ENCODE data around the gene OTOF.
A peak's percentile ranks its signal among the peaks of the same experiment; 100 is the strongest.

Gene OTOF

GRCh38 chr2:26477911-26478253 is at the start of gene OTOF:
Gene OTOF (minus strand): TSS chr2:26478124.
- no peak for DNase-seq (ENCODE audit: low spot score)

DNA sequence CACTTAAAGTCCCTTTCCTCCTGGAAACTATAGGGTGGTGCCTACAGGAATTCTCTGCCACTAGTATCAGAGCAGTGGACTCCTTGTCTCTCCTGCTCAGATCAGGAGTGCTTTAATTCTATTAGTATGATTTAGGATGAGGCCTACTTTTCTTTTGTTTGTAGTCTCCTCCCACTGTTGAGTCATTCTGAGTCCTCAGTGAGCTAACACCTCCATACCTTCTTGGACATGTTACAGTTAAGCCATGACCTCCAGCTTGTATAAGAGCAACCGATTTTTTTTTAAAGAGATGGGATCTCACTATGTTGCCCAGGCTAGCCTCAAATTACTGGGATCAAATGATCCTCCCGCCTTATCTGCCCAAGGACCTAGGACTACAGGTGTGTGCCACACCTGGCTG is 48.7 kb upstream of the OTOF start:
- DNase-seq (ENCODE audit: low spot score), result no peak

- no peak for DNase-seq (ENCODE audit: low spot score)
Observed at GRCh38 chr2:26526105-26526504, 48.2 kb upstream of the OTOF start.

GRCh38 chr2:26523750-26524149 is 45.8 kb upstream of the OTOF start:
- no peak for DNase-seq (ENCODE audit: low spot score)

GRCh38 chr2:26522751-26523171 is 44.8 kb upstream of the OTOF start:
- no peak for DNase-seq (ENCODE audit: low spot score)

- no peak for DNase-seq (ENCODE audit: low spot score)
Observed at GRCh38 chr2:26522325-26522724, 44.4 kb upstream of the OTOF start.

- DNase-seq (ENCODE audit: low spot score), result no peak
Observed at GRCh38 chr2:26521913-26522180, 43.9 kb upstream of the OTOF start.

GRCh38 chr2:26521054-26521912 is 43.4 kb upstream of the OTOF start:
- no peak for DNase-seq (ENCODE audit: low spot score)

- no peak for DNase-seq (ENCODE audit: low spot score)
Observed at GRCh38 chr2:26520148-26520449, 42.2 kb upstream of the OTOF start.

DNA sequence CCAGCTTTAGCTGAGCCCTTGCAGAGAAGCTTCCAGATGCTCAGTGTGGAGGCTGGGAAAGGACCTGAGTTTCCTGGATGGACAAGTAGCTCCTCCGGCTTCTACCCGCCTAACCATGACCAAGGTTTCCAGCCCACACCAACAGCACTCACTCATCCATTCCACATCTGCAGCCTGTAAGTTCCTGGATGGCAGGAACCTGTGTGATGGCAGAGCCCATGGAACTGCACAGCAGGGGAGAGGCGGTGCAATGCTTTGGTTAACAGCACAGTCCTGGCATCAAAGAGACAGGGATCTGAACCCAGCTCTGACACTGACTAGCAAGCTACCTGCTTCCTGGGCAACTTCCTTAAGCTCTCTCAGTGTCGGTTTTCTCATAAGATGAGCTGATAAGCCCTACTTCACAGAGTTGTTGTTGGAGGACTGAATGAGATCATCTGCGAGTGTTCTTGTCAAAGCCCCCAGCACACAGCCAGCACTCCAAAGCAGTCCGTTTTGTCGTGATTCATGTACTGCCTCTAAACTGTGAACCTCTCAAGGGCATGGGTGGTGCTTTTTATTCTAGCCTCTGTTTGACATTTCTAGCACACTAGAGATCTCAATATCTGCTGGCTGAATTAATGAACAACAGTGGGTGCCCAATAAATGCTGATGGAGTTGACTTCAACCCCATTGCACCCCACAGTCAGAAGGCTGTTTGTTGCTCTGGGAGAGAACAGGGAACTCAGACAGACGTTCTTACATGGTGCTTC is 41.6 kb upstream of the OTOF start:
- no peak for DNase-seq (ENCODE audit: low spot score)

- DNase-seq (ENCODE audit: low spot score), result no peak
Observed at GRCh38 chr2:26516781-26517180, 38.9 kb upstream of the OTOF start.

DNA sequence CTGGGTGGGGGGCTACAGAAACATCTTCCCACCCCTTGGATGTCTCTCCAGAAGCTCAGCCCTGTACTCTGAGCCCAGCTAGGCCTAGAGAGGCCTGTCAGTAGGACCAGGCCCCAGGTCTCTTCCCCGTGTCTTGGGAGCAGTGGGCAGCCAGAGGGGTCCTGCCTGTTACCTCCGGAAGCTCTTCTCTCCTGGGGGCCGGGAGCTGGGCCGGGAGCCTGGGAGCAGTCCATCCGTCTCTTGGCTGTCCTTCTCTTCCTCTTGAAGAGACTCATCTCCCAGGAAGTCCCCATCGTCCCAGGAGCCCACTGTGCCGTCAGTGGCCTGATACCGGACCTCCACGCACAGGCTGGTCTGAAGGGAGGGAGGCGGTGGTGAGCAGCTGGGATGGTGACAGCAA is 38.3 kb upstream of the OTOF start:
- DNase-seq (ENCODE audit: low spot score), result no peak

- DNase-seq (ENCODE audit: low spot score), result no peak
Observed at GRCh38 chr2:26515771-26516170, 37.8 kb upstream of the OTOF start.

GRCh38 chr2:26514045-26514444 is 36.1 kb upstream of the OTOF start:
- no peak for DNase-seq (ENCODE audit: low spot score)

DNA sequence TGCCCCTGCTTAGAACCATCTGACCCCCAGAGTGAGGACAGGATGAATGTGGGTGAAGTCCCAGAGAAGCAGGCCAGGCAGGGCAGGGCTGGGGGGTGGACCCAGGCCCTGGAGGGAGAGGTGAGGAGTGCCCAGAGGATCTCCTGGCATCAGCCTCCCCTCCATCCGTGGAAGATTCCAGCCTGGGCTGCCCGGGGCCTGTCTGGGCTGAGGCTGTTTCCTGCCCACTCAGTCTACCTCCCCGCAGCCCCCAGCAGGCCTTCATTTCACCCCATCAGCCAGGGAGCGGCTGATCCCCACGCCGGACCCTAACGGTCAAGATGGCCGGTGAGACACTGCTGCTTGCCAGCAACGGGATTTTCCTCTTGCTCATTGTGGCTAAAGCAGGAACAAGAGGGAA is 35.3 kb upstream of the OTOF start:
- DNase-seq (ENCODE audit: low spot score), result no peak

GRCh38 chr2:26511466-26511865 is 33.5 kb upstream of the OTOF start:
- no peak for DNase-seq (ENCODE audit: low spot score)

DNA sequence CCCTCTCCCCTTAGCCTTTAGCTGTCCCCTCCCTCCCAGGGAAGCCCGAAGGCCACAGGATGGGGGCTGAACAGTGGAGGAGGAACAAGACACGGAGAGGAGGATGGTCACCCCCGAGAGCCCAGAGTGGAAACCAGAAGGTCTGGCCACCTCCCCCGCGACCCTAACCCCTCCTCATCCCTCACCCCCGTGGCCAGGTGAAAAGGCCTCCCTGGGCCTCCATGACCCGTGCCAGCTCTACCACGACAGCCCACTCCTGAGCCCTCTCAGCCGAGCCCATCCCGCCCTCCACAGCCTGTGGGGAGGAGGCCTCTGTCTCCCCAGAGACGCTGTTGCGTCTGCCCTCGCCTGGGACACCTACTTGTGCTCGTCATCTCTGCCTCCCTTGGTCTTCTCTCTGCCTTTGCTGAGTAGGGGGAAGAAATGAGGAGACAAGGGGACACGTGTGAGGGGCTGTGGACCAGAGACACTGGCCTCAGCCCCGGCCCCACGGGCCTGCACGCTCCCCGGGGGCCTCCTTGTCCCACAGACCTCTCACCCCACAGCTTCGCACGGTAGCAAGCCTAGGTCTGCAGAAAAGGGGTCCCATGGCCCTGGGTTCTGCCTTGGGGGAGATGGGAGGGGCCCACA is 32.5 kb upstream of the OTOF start:
- DNase-seq (ENCODE audit: low spot score), result no peak

GRCh38 chr2:26509141-26509540 is 31.2 kb upstream of the OTOF start:
- peak; percentile 76 for DNase-seq (ENCODE audit: low spot score)

GRCh38 chr2:26507932-26508331 is 30.0 kb upstream of the OTOF start:
- no peak for DNase-seq (ENCODE audit: low spot score)

GRCh38 chr2:26507088-26507487 is 29.2 kb upstream of the OTOF start:
- no peak for DNase-seq (ENCODE audit: low spot score)

GRCh38 chr2:26506279-26506678 is 28.4 kb upstream of the OTOF start:
- DNase-seq (ENCODE audit: low spot score), result no peak

DNA sequence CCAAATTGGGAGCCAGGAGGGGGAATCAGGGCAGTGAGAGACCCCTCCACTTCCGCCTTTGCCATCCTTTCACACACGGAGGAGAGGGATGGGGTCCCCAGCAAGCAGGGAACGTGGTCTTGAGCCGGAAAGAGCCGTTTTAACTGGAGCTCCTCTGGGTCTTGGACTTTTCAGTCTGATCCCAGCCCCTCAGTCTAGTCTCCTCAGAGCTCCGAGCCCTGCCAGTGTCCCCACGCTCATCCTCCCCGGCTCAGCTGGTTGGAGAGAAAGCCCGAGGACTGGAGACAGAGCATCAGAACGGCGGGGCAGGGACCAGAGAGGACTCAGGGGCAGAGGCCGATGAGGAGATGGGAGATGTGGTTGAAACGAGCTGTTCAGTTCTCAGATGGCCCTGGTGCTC is 26.1 kb upstream of the OTOF start:
- no peak for DNase-seq (ENCODE audit: low spot score)

GRCh38 chr2:26503231-26503880 is 25.4 kb upstream of the OTOF start:
- peak; percentile 24 for DNase-seq (ENCODE audit: low spot score)
